HCT116 (cell line): ENCODE results near the gene SELENON. TPM values are rescaled to one million over a fixed set of nuclear protein-coding genes. Genes with fewer than 3 reads are reported as not detected.

Experiments
- ATAC-seq: fragments of 200-7000 bp; cut with Tn5 transposase; 2 replicates; pipeline ENCODE4 v1.9.1; 2020; ENCODE audit warnings: mild to moderate bottlenecking, moderate library complexity
- BruUV-seq: library from RNA; stranded (reverse); fragments of 400-500 nt; replicated peaks from 2 replicates; lab custom pipeline; 2021; lab: Mats Ljungman, UMichigan
- CTCF ChIA-PET: fragments of 300-600 bp; sonication (Branson Sonifier 250); formaldehyde crosslinking; loops from one replicate; lab custom pipeline; 2021; ENCODE audit warnings: antibody characterized with exemption; lab: Charles Lee
- POLR2A ChIA-PET: fragments of 300-600, 350-600 bp; sonication (Branson Sonifier 250); formaldehyde crosslinking; loops from one replicate; lab custom pipeline; 2021; ENCODE audit warnings: antibody characterized with exemption; lab: Charles Lee
- RAD21 ChIA-PET, 2 experiments: fragments of 300-600 bp; sonication (Branson Sonifier 250); formaldehyde crosslinking; loops; one replicate each; lab custom pipeline; 2023; ENCODE audit warnings: low total read pairs in 2 of 2; ENCODE audit not compliant: uncharacterized antibody in 2 of 2, unreplicated experiment in 2 of 2, low non-redundant PET in 1 of 2; lab: Charles Lee
- DNase-seq: peaks from one replicate; pipeline ENCODE4 v3.0.0-alpha.2; 2010; ENCODE audit warnings: low read depth, low spot score
- H2AFZ ChIP-seq: fragments of 200-600 bp; shearing (Covaris generic), sonication (generic); 2 replicates; pipeline ENCODE4 v1.6.1; 2017; ENCODE audit warnings: low read depth, mixed run types, mixed read lengths, antibody characterized with exemption, low read length; ENCODE audit not compliant: poor library complexity, severe bottlenecking
- H3K27ac ChIP-seq: 2 replicates; pipeline ENCODE4 v1.5.1; 2012; ENCODE audit warnings: low read depth, low read length
- H3K27me3 ChIP-seq: fragments of 200-600 bp; sonication (generic); 2 replicates; pipeline ENCODE4 v1.6.1; 2016; ENCODE audit warnings: mixed run types, low read length, mixed read lengths; ENCODE audit not compliant: insufficient read depth
- H3K36me3 ChIP-seq, 2 experiments: fragments of 200-500 bp in 1 of 2; fragments of 200-600 bp in 1 of 2; sonication (Bioruptor generic) in 1 of 2; sonication (generic) in 1 of 2; 2 replicates each; pipeline versions ENCODE4 v1.5.1 to v1.6.1; 2014 to 2016; ENCODE audit warnings: low read length in 2 of 2, inconsistent platforms in 1 of 2, mixed read lengths in 1 of 2, mixed run types in 1 of 2; ENCODE audit not compliant: insufficient read depth in 2 of 2, control insufficient read depth in 1 of 2
- H3K4me1 ChIP-seq, 2 experiments: fragments of 200-600 bp in 1 of 2; sonication (generic) in 1 of 2; 2 replicates each; pipeline versions ENCODE4 v1.5.1 to v1.6.1; 2012 to 2017; ENCODE audit warnings: low read length in 2 of 2, inconsistent platforms in 1 of 2, mild to moderate bottlenecking in 1 of 2, mixed read lengths in 1 of 2, mixed run types in 1 of 2, moderate library complexity in 1 of 2; ENCODE audit not compliant: insufficient read depth in 2 of 2, control insufficient read depth in 1 of 2
- H3K4me2 ChIP-seq: fragments of 200-600 bp; sonication (generic); 2 replicates; pipeline ENCODE4 v1.6.1; 2017; ENCODE audit warnings: mixed run types, low read length, mixed read lengths
- H3K4me3 ChIP-seq, 2 experiments: fragments of 200-600 bp in 1 of 2; sonication (generic) in 1 of 2; replicated peaks in 1 of 2; 2 replicates each; pipeline ENCODE4 v1.5.1; 2011 to 2016; ENCODE audit warnings: low read length in 2 of 2, control low read depth in 1 of 2, low read depth in 1 of 2, mild to moderate bottlenecking in 1 of 2, mixed read lengths in 1 of 2, mixed run types in 1 of 2
- H3K79me2 ChIP-seq: fragments of 200-600 bp; sonication (generic); 2 replicates; pipeline ENCODE4 v1.6.1; 2017; ENCODE audit warnings: mild to moderate bottlenecking, mixed run types, low read length, moderate library complexity, mixed read lengths; ENCODE audit not compliant: insufficient read depth
- H3K9ac ChIP-seq: fragments of 200-600 bp; sonication (generic); 2 replicates; pipeline ENCODE4 v1.6.1; 2016; ENCODE audit warnings: low read length, mixed read lengths
- H3K9me2 ChIP-seq: fragments of 200-600 bp; sonication (generic), shearing (Covaris generic); 2 replicates; pipeline ENCODE4 v1.6.1; 2017; ENCODE audit warnings: mixed run types, mild to moderate bottlenecking, moderate library complexity; ENCODE audit not compliant: insufficient read depth
- H3K9me3 ChIP-seq, 2 experiments: fragments of 200-500 bp in 1 of 2; fragments of 200-600 bp in 1 of 2; sonication (Bioruptor generic) in 1 of 2; sonication (generic) in 1 of 2; 2 replicates each; pipeline ENCODE4 v1.6.1; 2014 to 2017; ENCODE audit warnings: low read length in 2 of 2, mixed read lengths in 2 of 2, inconsistent platforms in 1 of 2, low read depth in 1 of 2, mild to moderate bottlenecking in 1 of 2, mixed run types in 1 of 2, moderate library complexity in 1 of 2; ENCODE audit not compliant: control insufficient read depth in 1 of 2, insufficient read depth in 1 of 2
- H4K20me1 ChIP-seq: fragments of 200-600 bp; sonication (generic), shearing (Covaris generic); 2 replicates; pipeline ENCODE4 v1.6.1; 2017; ENCODE audit warnings: mixed run types, mild to moderate bottlenecking, moderate library complexity; ENCODE audit not compliant: insufficient read depth
- CEBPB ChIP-seq: IDR thresholded peaks from 2 replicates; pipeline ENCODE4 v1.6.1; 2012; ENCODE audit warnings: low read depth
- CTCF ChIP-seq, 3 experiments: fragments of 200-600 bp in 1 of 3; sonication (generic) in 1 of 3; IDR thresholded peaks in 2 of 3; conservative IDR thresholded peaks in 1 of 3; 2 replicates each; pipeline ENCODE4 v1.5.1; 2012 to 2017; ENCODE audit warnings: low read depth in 2 of 3, low read length in 2 of 3, antibody characterized with exemption in 1 of 3, borderline replicate concordance in 1 of 3, control low read depth in 1 of 3, mild to moderate bottlenecking in 1 of 3, mixed read lengths in 1 of 3, mixed run types in 1 of 3, moderate library complexity in 1 of 3; ENCODE audit not compliant: insufficient read depth in 1 of 3
- FOSL1 ChIP-seq: IDR thresholded peaks from 2 replicates; pipeline ENCODE4 v1.6.1; 2012; ENCODE audit warnings: low read depth
- POLR2AphosphoS5 ChIP-seq: IDR thresholded peaks from 2 replicates; pipeline ENCODE4 v1.6.1; 2011; ENCODE audit warnings: mild to moderate bottlenecking, low read depth, low read length, moderate library complexity
- SIN3A ChIP-seq: IDR thresholded peaks from 2 replicates; pipeline ENCODE4 v1.6.1; 2012; ENCODE audit warnings: low read depth
- SP1 ChIP-seq: IDR thresholded peaks from 2 replicates; pipeline ENCODE4 v1.6.1; 2012; ENCODE audit warnings: low read depth
- SRF ChIP-seq: IDR thresholded peaks from 2 replicates; pipeline ENCODE4 v1.6.1; 2012; ENCODE audit warnings: low read depth
- TCF7L2 ChIP-seq: IDR thresholded peaks from 2 replicates; pipeline ENCODE4 v1.7.0; 2011; ENCODE audit warnings: borderline replicate concordance, inconsistent platforms; ENCODE audit not compliant: insufficient read depth, insufficient read length; ENCODE audit errors: extremely low read depth
- intact Hi-C: fragments of 100-400 bp; cut with micrococcal nuclease; formaldehyde crosslinking; loops from 2 replicates; pipeline ENCODE4 v1.10.0; 2022
- total RNA-seq: library from RNA; stranded (reverse); gene quantifications from one replicate; pipeline ENCODE4 v1.2.1, GENCODE V29; 2021; ENCODE audit not compliant: unreplicated experiment

Gene SELENON
- total RNA-seq, 1 experiment from 2014 or later = 85.1 TPM

GRCh38 chr1:25866288-25866687, 66.3 kb downstream of the SELENON start:
- ATAC-seq = no peak
- no peak for TF ChIP-seq CEBPB
- TF ChIP-seq SRF = no peak
- TF ChIP-seq POLR2AphosphoS5 = no peak
- TF ChIP-seq SIN3A = no peak
- TF ChIP-seq FOSL1 = no peak
- no peak for TF ChIP-seq TCF7L2
- no peak overlapping the region for H3K27ac ChIP-seq
- no peak overlapping the region for H3K4me3 ChIP-seq
- peaks cover 22 to 32% of the 10 kb centered on the region in 2 experiments for H3K4me1 ChIP-seq
- H3K9me3 ChIP-seq = no peaks in the 10 kb centered on the region
- no TSS peak for BruUV-seq
- DNase-seq = no peak
- no peaks in the 10 kb centered on the region for H3K27me3 ChIP-seq
- no peak overlapping the region for H3K4me2 ChIP-seq
- no peaks in the 10 kb centered on the region for H3K9me2 ChIP-seq
- 0 out of 2 replicates have a peak, but pooled peaks cover 3% of the 10 kb centered on the region for H4K20me1 ChIP-seq
- H3K79me2 ChIP-seq = no peaks in the 10 kb centered on the region
- H3K9ac ChIP-seq = no peak overlapping the region
- CTCF ChIA-PET = no interaction called here
- H2AFZ ChIP-seq = no peak overlapping the region
- RAD21 ChIA-PET = no interaction called here
- intact Hi-C loops = no loop called here
- POLR2A ChIA-PET = no interaction called here
- H3K36me3 ChIP-seq = 0 out of 4 replicates have a peak, but pooled peaks cover 0 to 6% of the 10 kb centered on the region in 2 experiments

- no peak for ATAC-seq
- intact Hi-C loops = no loop called here
- Histone ChIP-seq H3K4me1 (peaks cover 20 to 32% of the 10 kb centered on the region in 2 experiments), H3K9me3 (no peaks in the 10 kb centered on the region), H4K20me1 (no peaks in the 10 kb centered on the region), H3K36me3 (0 out of 4 replicates have a peak, but pooled peaks cover 0 to 5% of the 10 kb centered on the region in 2 experiments), H3K79me2 (no peaks in the 10 kb centered on the region), H2AFZ (no peak overlapping the region)
- RAD21 ChIA-PET = no interaction called here
- POLR2A ChIA-PET = no interaction called here
- TF ChIP-seq SP1 (no peak), CTCF (IDR thresholded peaks at IDR 0.05 in 2 of 3, conservative IDR thresholded peaks at IDR 0.05 in 1 of 3; ENCODE audit: borderline replicate concordance in 1 of 3, insufficient read depth in 1 of 3, low read depth in 2 of 3, low read length in 2 of 3) (no peak), TCF7L2 (no peak), FOSL1 (no peak), CEBPB (no peak)
- TF ChIP-seq, all 23 proteins: peak for 0
- Histone ChIP-seq H3K27ac (no peak overlapping the region), H3K4me2 (no peak overlapping the region), H3K9ac (no peak overlapping the region), H3K9me2 (no peaks in the 10 kb centered on the region), H3K4me3 (no peak overlapping the region), H3K27me3 (no peaks in the 10 kb centered on the region)
- CTCF ChIA-PET = no interaction called here
- no TSS peak for BruUV-seq
- no peak for DNase-seq
Observed at GRCh38 chr1:25867210-25867991, 67.4 kb downstream of the SELENON start.
